ENCODE measurements around the gene ZNF649. TPM values are rescaled to one million over a fixed set of nuclear protein-coding genes. Genes with fewer than 3 reads are reported as not detected.

ZNF649 gene
- total RNA-seq, 1 experiment from 2014 or later = 26.3 TPM

GRCh38 chr19:51861870-51862622, 42.8 kb downstream of the ZNF649 start:
- intact Hi-C loops (cut with micrococcal nuclease; ENCODE audit: unreplicated experiment) = no loop called here
- H3K9me3 ChIP-seq (ENCODE audit: low read depth, low read length, poor library complexity, severe bottlenecking) = peaks cover 68% of the 10 kb centered on the region
- no peaks in the 10 kb centered on the region for H3K4me1 ChIP-seq (ENCODE audit: insufficient read depth, low read length, poor library complexity, severe bottlenecking)
- ChIA-PET CTCF (no interaction called here), POLR2A (ENCODE audit: low non-redundant PET) (no interaction called here)
- no peak overlapping the region for H3K4me3 ChIP-seq (ENCODE audit: low read depth, low read length, poor library complexity, severe bottlenecking)
- no peaks in the 10 kb centered on the region for H3K27me3 ChIP-seq (replicated peaks; ENCODE audit: insufficient read depth, low read depth, low read length, poor library complexity)
- DNase-seq (ENCODE audit: low spot score) = no peak
- no peak overlapping the region for H3K27ac ChIP-seq (ENCODE audit: low read depth, low read length, poor library complexity, severe bottlenecking)
- no TSS peak for BruUV-seq (replicated peaks)
- no peak for TF ChIP-seq EZH2 (IDR thresholded peaks at IDR 0.05; ENCODE audit: borderline replicate concordance, low read depth, low read length, poor library complexity, severe bottlenecking)
- TF ChIP-seq CTCF (conservative IDR thresholded peaks at IDR 0.05; ENCODE audit: low read depth, low read length) = no peak
- no peaks in the 10 kb centered on the region for H3K36me3 ChIP-seq (ENCODE audit: insufficient read depth, low read length, poor library complexity, severe bottlenecking)

Other genes with a start within 250 kb of the ZNF649 start
- gene SPACA6, start 211.7 kb downstream of the ZNF649 start, total RNA-seq (2021) = 28.4 and 28.6 TPM in 2 replicates
- not detected in 2 replicates for gene HAS1, start 181.0 kb downstream of the ZNF649 start, total RNA-seq (2021)
- gene FPR1, start 153.1 kb downstream of the ZNF649 start, total RNA-seq (2021) = not detected in 2 replicates
- gene FPR2, start 143.8 kb downstream of the ZNF649 start, total RNA-seq (2021) = not detected in 2 replicates
- not detected in 2 replicates for gene FPR3, start 109.9 kb downstream of the ZNF649 start, total RNA-seq (2021)
- 7.0 and 7.3 TPM in 2 replicates for gene ZNF577, start 17.1 kb downstream of the ZNF649 start, total RNA-seq (2021)
- gene ZNF613, start 22.5 kb upstream of the ZNF649 start, total RNA-seq (2021) = 5.3 and 7.7 TPM in 2 replicates
- 7.2 TPM in 2 replicates for gene ZNF350, start 81.8 kb upstream of the ZNF649 start, total RNA-seq (2021)
- gene ZNF615, start 103.2 kb upstream of the ZNF649 start, total RNA-seq (2021) = 10.2 and 11.4 TPM in 2 replicates
- 9.7 and 12.5 TPM in 2 replicates for gene ZNF614, start 123.4 kb upstream of the ZNF649 start, total RNA-seq (2021)
- 12.6 and 13.2 TPM in 2 replicates for gene ZNF432, start 143.8 kb upstream of the ZNF649 start, total RNA-seq (2021)
- 15.7 and 16.7 TPM in 2 replicates for gene ZNF841, start 190.7 kb upstream of the ZNF649 start, total RNA-seq (2021)
- gene ZNF616, start 234.9 kb upstream of the ZNF649 start, total RNA-seq (2021) = 15.7 and 17.1 TPM in 2 replicates

All from A673 (cell line).